ENCODE results near the gene GRIK4.
"Not testable (repeated sequence)": the region's sequence is repeated elsewhere in the genome, so short reads cannot be mapped to it uniquely, and the experiment has no call there.

The GRIK4 gene

DNA sequence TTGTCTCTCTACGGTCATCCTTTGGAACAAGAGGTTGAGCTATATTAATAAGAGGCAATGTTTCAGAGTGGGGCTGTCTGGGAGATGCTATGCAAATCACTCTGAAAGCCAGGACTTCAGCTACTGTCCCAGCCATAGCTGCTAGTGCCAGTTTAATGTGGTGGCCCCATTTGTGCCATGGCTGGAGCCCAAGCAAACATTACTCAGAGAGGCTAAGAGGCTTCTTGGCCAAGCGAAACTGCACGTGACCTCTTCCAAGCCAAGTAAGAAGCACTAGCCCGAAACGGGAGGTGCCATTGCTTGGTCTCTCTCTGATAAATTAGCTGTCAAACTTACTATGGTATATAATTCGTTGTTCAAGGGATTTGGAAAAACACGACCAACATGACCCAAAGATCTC, 462.0 kb downstream of the GRIK4 start:
- no peak for DNase-seq

DNA sequence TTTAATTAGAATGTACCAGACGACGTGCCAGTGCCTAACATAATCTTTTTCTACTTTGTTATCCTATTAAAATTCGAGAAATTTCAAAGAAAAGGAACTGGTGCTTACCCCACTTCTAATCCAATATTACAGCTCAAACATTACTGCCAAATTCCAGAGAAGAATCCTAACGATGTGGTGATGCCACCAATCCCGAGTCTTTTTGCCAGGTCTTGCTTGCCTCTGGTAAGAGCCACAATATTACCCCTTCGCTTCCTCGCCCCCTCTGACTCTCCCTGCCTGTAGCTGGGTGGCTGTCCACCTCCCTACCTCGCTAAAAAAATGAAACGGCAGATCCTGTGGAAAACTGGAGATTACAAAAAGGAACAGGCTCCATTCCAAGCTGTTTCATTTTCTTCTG, 462.9 kb downstream of the GRIK4 start:
- DNase-seq: no peak

DNA sequence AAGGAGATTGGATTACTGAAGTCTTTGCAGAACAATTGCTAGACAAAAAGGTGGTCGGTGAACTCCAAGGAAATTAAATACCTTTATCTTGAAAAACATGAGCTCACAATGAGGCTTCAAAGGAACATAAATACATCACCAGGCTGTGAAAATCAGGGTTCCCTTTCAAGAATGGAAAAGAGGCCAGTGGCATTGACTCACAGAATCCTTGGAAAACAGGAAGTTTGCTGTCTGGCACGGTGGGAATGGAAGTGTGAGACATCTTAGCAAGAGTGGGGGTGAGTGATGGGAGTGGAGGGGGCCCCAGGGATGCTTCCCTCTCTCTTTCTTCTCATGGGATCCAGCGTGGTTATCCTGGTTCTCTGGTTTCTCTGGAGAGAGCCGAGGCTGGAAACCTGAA, 463.4 kb downstream of the GRIK4 start:
- no peak for DNase-seq

DNA sequence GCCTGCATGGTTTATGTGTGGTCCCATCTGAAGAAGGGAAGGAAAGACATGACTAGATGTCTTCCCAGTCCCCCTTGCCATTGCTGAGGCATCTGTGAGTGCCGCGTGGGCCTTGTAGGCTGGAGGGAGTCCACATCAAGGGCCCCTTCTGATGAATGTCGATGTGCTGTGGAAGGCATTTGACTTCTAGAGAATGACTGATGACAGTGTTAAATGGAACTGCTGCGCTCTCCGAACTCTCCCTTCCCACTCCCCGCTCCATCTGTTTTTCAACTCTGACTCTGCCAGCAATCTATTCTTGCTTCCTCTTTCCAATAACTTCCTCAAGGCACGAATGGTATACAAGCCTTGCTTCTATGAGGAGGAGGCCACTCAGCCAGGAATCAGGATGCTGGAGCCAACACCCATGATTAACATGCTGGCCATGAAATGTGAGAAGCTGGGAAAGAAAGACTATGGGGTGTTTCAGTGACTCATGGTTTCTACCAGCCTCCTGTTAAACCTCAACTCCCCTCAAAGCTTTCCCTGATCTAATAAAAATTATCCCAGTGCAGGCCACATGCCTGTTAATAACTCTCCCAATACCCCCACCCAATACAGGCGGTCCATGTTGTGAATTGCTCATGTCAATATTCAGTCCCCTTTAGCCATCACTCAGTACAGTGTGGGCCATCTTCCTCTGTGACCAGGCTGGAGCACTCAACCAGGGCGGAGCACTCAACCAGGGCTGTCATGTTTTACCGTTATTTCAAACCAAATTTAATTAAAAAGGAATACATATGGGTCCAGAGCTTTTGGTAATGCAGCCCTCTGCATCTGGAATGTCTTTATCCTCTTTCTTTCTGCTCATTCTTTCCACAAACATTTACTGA, 466.0 kb downstream of the GRIK4 start:
- no peak for DNase-seq

DNA sequence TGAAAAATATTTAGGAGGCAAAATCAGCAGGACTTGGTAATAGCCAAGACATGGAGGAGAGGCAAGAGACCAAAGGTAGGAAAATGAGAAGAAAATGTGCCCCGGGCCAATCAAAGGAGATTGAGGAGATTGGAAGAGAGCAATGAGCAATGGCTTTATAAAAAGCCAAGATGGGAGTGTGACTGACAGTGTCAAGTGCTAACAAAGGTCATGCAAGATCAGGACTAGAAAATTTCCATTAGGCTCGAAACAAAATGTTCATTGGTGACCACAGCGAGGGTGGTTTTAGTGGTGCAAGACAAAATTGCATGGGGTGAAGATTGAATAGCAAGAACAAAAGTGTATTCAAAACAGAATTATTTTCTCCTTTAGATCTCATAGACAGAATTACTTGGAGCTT, 467.2 kb downstream of the GRIK4 start:
- DNase-seq: no peak

DNA sequence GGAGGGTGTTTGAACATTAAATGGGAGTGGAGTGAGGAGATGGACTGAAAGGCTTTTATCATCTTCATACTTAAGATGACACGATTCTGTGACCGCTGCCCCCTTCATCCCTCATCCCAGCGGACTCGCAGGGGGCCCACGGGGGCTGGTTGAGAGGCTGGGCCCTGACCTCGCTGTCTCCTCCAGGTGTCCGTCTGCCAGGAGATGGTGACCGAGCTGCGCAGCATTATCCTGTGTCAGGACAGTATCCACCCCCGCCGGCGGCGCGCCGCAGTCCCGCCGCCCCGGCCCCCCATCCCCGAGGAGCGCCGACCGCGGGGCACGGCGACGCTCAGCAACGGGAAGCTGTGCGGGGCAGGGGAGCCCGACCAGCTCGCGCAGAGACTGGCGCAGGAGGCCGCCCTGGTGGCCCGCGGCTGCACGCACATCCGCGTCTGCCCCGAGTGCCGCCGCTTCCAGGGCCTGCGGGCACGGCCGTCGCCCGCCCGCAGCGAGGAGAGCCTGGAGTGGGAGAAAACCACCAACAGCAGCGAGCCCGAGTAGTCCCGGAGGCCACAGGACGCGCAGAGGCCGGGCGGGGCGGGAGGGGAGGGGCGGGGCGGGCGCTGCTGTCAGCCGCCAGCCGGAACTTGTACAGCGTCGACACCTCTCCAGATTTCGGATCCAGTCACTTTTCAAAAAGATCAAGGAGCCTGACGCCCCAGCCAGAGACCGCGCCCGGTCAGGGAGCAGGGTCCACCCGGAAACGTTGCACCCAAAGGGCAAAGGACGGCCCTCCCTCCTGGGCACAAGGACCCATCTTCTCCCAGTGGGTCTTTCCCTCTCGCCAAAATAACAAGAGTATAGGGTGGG, 474.4 kb downstream of the GRIK4 start:
- DNase-seq: peak; percentile 58

DNA sequence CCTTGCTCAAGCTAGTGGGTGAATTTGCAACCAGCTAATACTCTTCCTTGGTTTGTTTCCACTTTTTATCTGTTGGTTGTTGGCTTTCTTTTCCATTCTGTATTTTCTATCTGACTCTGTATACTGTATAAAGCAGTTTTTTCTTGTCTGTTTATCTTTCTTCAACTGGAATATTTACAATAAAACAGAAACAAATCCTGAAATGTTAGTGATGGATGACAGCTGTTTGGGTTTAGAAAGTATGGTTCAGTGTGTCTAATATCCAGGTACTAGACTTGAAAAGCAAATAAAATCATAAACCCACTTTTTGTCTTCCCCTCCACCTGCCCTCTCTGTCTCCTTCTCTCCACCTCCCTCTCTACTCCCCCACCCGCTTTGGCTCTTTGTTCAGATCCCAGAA, 477.1 kb downstream of the GRIK4 start:
- no peak for DNase-seq

DNA sequence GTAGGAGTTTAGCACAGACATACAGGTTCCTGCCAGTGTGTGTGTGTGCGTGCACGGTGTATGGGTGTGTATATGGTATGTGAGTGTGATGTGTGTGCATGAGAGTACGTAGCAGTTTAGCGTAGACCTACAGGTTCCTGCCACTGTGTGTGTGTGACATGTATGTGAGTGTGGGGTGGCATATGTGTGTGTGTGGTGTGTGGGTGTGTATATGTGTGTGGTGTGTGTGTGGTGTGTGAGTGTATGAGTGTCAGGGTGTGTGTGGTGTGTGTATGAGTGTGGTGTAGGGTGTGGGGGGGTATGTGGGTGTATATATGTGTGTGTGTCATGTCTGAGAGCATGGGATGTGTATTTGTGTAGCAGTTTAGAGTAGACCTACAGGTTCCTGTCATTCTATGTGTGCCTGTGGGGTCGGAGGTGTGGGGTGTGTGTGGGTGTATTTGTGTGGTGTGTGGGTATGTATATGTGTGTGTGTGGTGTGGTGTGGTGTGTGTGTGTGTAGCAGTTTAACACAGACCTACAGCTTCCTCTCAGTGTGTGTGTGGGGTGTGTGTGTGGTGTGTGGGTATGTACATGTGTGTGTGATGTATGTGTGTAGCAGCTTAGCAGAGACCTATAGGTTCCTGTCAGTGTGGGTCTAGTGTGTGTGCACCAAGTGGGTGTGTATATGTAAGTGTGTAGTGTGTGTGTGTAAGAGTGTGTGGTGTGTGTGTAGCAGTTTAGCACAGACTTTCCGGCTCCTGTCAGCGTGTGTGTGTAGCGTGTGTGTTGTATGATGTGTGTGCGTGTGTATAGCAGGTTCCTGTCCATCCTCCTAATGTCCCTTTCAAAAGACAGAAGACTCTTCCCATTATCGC, 480.5 kb downstream of the GRIK4 start:
- no peak for DNase-seq

DNA sequence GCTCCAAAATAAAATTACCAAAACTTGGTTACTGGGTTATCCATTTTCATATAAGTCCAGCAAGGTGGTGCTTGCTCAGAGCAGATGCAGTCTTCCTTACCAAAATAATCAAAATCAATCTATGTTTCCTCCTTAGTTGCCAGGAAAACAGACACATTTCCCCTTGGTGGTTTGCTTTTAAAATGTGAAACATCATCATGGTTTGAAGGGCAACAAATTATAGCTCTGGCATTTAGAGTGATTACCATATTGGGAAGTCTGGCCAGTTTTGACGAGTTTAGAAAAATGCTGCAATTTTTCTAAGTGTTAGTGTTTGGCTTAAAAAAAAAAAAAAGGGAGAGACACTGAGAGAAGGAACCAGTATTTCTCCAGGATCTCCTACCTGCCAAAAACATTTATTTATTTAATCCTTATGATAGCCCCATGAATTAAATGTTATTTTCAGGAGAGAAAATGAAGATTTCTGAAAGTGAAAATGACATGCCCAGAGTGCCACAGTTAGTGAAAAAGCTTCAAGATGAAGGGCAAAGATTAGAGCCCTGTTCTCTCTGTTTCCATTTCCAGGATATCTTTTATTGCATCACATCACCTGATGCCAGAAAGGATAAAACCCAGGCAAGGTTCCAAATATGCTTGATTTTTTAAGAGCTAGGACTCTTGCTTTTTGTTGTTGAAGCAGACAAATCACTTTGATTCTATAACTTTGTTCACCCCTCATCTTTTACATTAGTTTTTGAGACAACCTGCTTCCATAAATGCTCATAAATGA, 482.7 kb downstream of the GRIK4 start:
- no peak for DNase-seq

DNA sequence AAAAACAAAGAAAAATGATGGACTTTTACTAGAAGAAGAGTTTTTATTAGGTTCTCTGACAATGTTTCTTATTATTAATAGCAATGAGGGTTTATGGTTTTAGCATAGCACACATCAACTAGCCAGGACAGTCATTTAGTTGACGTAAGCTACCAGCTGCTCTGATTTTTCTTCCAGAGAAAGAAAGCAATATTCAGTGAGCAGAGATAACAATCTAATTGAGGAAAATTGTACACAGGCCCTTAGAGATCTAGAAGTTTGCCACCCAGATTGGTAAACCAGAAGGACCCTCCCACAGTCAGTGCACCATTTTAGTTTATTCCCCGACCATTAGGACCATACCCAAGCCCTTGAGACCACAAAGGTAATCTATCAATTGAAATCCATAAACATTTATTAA, 483.6 kb downstream of the GRIK4 start:
- no peak for DNase-seq

DNA sequence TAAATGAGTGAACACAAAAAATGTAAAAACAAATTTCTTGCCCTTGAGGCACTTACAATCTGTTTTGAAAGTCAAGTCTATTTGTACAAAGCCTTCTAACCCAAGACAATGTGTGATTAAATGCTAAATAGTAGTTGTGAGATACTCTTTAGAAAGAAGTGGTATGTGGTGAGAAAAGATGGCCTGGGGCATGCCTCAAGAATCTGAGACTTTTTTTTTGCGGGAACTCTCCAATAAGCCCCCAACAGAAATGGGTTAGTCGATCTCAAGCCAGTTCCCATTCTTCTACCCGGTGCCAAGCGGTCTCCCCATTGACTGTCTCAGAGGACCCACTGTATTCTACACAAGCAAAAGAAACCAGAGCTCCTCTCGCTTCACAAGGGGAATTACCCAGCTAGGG, 485.4 kb downstream of the GRIK4 start:
- DNase-seq: no peak

DNA sequence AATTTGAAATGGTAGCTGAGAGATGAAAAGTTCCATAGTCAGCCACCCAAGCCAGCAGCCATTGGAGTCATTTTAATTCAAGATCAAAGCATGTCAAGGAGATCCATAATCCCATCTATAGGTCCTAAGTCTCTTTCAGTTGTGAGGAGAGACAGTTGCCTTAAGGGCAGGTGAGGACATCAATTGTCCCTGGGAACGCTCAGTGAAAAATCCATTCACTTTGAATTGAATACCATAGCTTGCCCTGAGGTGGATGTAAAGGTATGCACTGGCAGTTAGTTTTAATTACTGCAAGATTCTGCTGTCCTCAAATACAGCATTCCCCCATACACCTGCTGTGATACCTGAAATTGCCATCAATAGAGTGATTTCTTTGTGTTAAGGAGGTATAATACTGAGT, 487.0 kb downstream of the GRIK4 start:
- DNase-seq: no peak

DNA sequence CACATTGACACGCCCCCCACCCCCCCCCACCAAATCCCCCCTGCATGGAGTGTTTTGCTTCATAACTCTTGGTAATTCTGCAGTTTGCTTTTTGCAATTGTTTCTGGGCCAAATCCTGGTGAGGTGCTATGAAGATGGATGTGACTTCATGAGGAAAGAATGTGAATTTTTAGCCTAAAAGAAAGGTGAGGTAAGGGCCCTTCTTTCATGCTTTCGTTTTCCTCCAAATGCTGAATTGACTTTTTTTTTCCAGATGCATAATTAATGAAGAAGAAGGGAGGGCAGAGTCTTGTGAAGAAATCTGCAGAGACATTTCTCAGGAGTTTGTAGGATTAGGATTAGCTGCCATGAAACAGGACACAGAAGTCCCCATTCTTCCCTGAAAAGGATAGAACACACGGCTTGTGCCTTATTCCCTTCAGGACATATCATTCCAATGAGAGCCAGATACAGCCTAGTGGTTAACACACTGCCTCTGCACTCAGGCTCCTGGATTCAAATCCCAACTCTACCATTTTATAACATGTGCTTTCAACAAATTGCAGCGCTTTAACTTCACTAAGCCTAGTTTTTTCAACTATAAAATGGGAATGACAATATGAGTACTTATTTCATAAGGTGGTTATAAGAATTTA, 492.8 kb downstream of the GRIK4 start:
- DNase-seq: no peak

DNA sequence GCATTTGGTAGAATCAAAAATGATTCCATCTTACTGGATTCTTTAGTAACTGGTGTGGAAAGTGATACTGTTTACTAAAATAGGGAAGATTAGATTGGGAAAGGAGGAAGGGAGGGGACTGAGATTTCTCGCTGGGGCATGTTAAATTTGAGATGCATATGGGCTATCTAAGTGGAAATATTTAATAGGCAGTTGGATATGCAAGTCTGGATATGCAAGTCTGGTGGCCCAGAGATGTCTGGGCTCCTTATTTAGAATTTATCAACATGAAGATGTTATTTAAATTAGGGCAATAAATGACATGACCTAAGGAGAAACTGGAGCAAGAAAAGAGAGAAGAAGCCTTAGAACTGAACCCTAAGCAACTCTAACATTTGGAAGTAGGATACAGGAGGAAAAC, 495.4 kb downstream of the GRIK4 start:
- DNase-seq: no peak

DNA sequence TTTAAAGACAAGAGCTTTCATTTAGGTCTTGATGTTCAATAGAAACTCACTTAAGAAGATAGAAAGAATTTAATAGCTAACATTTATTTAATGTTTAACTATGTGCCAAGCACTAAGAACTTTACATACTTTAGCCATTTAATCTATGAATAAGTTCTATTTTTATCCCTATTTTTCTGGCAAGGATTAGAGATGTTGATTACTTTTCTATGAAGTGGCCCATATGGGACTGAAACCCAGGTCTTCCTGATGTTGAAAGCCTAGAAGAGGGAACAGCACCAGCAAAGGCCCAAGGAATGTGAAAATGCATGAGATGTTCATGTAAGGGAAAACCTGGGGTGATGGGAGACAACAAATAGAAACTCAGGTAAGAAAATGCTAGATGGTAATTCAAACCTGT, 497.0 kb downstream of the GRIK4 start:
- no peak for DNase-seq

DNA sequence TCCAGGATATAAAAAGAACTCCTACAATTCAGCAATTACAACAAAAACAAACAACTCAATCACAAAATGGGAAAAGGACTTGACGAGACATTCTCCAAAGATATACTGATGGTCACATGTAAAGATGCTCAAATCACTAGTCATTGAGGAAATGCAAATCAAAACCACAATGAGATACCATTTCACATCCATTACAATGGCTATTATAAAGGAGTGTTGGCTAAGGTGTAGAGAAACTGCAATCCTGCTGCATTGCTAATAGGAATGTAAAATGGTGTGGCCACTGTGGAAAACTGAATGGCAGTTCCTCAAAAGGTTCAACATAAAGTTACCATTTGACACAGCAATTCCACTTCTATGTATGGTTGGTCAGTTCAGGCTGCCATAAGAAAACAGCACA, 500.5 kb downstream of the GRIK4 start:
- no peak for DNase-seq

DNA sequence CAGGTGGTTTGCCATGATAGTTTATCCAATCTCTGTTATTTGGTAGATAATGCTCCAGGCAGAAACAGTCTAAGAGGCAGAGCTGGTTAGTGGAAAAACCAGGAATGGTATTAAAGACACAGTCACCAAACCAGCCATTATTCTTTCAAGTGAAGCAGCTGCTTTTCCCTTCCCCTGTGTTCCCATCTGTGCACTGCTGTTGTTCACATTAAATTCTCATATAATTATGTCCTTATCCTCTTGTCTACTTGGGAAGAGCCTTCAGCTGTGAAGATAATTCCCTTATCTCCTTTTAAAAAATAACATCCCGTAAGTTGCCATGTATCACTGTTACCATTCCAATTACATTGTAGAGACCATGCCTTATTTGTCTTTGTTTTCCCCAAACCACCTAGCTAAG, 507.2 kb downstream of the GRIK4 start:
- DNase-seq: no peak

DNA sequence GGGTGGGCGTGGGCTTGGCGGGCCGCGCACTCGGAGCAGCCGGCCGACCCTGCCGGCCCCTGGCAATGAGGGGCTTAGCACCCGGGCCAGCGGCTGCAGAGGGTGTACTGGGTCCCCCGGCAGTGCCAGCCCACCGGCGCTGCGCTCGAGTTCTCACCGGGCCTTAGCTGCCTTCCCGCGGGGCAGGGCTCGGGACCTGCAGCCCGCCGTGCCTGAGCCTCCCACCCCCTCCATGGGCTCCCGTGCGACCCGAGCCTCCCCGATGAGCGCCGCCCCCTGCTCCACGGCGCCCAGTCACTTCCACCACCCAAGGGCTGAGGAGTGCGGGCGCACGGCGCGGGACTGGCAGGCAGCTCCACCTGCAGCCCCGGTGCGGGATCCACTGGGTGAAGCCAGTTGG, 510.2 kb downstream of the GRIK4 start:
- DNase-seq: not testable (repeated sequence)

DNA sequence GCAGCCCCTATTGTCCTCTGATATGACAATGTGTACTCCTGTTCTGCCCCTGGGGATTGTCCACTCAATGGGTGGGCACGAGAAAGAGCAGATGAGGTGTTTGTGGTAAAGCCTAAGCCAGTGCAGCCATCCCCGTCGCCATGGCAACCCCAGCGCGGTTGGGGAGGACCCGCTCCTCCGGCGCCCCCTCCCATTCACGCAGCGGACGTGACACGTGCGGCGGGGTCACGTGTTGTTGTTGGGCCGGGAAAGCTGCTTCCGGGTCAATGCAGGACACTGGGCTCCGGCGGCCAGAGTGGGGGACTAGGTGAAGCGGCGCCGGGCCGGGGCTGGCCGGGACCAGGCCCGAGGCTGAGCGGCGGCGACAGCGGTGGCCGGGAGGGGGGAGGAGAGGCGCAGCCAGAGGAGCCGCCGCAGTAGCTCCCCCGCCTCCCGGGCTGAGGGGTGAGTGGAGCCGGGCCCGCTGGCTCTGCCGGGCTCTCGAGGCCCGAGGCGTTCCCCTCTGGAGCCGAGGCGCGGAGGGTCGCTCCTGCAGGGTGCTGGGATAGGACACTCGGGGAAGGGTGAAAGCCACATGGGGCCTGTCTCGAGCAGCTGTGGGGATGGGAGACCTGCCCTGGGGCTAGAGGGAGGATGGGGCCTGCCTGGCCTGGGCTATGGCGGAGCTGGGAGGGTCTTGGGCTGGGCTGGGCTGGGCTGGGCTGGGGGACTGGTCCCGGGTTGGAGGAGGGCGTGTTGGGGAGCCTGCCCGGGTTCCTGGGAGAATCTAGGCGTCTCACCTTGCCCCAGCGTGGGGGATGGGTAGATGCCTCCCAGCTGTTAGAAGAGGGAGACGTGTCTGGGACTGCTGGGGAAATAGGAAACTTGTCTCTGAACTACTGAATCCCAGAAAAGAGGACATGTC, 512.6 kb downstream of the GRIK4 start, which contains the start of gene TBCEL:
Gene TBCEL (plus strand): TSS at position 255 of the 904 bp plus-strand sequence. CDS start 21,589 bp downstream, outside the sequence.
- DNase-seq: peak; percentile 81

DNA sequence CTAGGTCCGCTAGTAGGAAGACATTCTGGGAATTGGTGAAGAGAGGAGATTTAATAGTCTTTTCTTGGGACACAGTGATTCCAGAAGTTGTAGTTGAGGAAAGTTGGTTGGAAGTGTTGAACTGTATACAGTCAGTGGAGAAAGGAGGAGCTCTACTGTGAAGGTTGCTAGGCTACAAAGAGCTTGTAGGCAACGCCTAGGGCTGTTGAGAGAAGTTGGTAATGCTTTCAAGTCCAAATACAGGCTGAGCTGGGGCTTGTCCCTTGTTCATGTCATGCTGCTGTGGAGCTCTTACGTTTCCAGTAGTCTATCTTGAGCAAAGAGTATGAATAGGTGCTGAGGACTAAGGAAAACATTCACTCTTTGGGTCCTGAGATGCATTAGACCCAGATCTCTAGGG, 513.4 kb downstream of the GRIK4 start:
- DNase-seq: peak; percentile 7

DNA sequence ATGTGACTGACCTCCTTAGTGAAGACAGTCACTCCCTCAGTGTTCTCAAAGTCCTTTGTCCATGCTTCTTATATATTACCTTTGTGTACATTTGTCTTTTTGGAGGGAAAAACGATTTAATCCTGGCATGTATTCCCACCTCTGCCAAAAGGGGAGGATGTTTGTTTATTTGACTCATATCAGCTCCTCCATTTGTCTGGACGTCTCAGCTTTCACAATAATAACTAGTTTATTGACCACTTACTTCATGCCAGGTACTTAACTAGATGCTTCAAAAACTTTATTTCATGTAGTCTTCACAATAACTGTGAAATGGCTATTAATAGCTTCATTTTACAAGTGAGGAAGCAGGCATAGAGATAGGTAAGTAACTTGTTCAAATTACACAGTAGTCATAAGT, 517.6 kb downstream of the GRIK4 start:
- no peak for DNase-seq
